ENCODE measurements around the gene FLYWCH1. TPM values are rescaled to one million over a fixed set of nuclear protein-coding genes. Genes with fewer than 3 reads are reported as not detected.
"Not testable (repeated sequence)": the region's sequence is repeated elsewhere in the genome, so short reads cannot be mapped to it uniquely, and the experiment has no call there.

FLYWCH1 gene
- total and polyA plus RNA-seq, 2 experiments from 2014 or later: 16.0 to 44.7 TPM

GRCh38 chr16:2926650-2926999 lies 14.9 kb downstream of the FLYWCH1 start:
- H3K9ac ChIP-seq: peak overlapping the region; percentile 62
- 0 out of 2 replicates have a peak overlapping the region, but pooled peaks have one; percentile 13 for H3K27ac ChIP-seq
- peak overlapping the region; percentile 78 for H2AFZ ChIP-seq
- H3K36me3 ChIP-seq (ENCODE audit: low read depth): peaks cover 3% of the 10 kb centered on the region; the same call in 1 of the 2 replicates
- H3K9me2 ChIP-seq (ENCODE audit: insufficient read depth): no peaks in the 10 kb centered on the region
- 60 to 66% methylated on average over 5 of the region's 5 CpGs for WGBS, 2 experiments (ENCODE audit: low coverage in 1 of 2, low lambda C conversion rate in 2 of 2, missing lambda C conversion rate in 2 of 2)
- H4K20me1 ChIP-seq (ENCODE audit: insufficient read depth): no peaks in the 10 kb centered on the region
- DNase-seq: no peak
- H3K9me3 ChIP-seq (ENCODE audit: low read depth): no peaks in the 10 kb centered on the region
- peak overlapping the region; percentile 81 for H3K4me2 ChIP-seq (ENCODE audit: unreplicated experiment)
- H3K4me3 ChIP-seq: peak overlapping the region; percentile 57
- H3K4me1 ChIP-seq (ENCODE audit: insufficient read depth): no peaks in the 10 kb centered on the region
- TF ChIP-seq EZH2phosphoT487 (IDR thresholded peaks at IDR 0.05; ENCODE audit: insufficient read depth, low read depth): no peak
- TF ChIP-seq EZH2 (IDR thresholded peaks at IDR 0.05; ENCODE audit: insufficient read depth, poor library complexity, severe bottlenecking): no peak
- peaks cover 7% of the 10 kb centered on the region; the same call in 1 of the 2 replicates for H3F3A ChIP-seq (ENCODE audit: insufficient read depth)
- in situ Hi-C loops (cut with MboI): no loop called here
- no peaks in the 10 kb centered on the region for H3K27me3 ChIP-seq (replicated peaks; ENCODE audit: insufficient read depth)
- H3K79me2 ChIP-seq (ENCODE audit: insufficient read depth): peaks cover 11% of the 10 kb centered on the region

- Histone ChIP-seq H3K4me3 (peak overlapping the region; percentile 57), H4K20me1 (ENCODE audit: insufficient read depth) (no peaks in the 10 kb centered on the region), H3K27ac (0 out of 2 replicates have a peak overlapping the region, but pooled peaks have one; percentile 13), H3K27me3 (replicated peaks; ENCODE audit: insufficient read depth) (no peaks in the 10 kb centered on the region), H3K9me3 (ENCODE audit: low read depth) (no peaks in the 10 kb centered on the region), H3K4me1 (ENCODE audit: insufficient read depth) (no peaks in the 10 kb centered on the region), H2AFZ (peak overlapping the region; percentile 78), H3K9me2 (ENCODE audit: insufficient read depth) (no peaks in the 10 kb centered on the region), H3K9ac (peak overlapping the region; percentile 62), H3F3A (ENCODE audit: insufficient read depth) (peaks cover 7% of the 10 kb centered on the region; the same call in 1 of the 2 replicates), H3K4me2 (ENCODE audit: unreplicated experiment) (peak overlapping the region; percentile 81), H3K79me2 (ENCODE audit: insufficient read depth) (peaks cover 8% of the 10 kb centered on the region), H3K36me3 (ENCODE audit: low read depth) (peaks cover 3% of the 10 kb centered on the region; the same call in 1 of the 2 replicates)
- WGBS, 2 experiments (ENCODE audit: low coverage in 1 of 2, low lambda C conversion rate in 2 of 2, missing lambda C conversion rate in 2 of 2): 11% methylated on average over 19 of the region's 19 CpGs
- TF ChIP-seq EZH2phosphoT487 (IDR thresholded peaks at IDR 0.05; ENCODE audit: insufficient read depth, low read depth) (no peak), EZH2 (IDR thresholded peaks at IDR 0.05; ENCODE audit: insufficient read depth, poor library complexity, severe bottlenecking) (no peak)
- peak; percentile 94 for DNase-seq
- in situ Hi-C loops (cut with MboI): no loop called here
Measured at GRCh38 chr16:2927010-2927646, 15.4 kb downstream of the FLYWCH1 start.

GRCh38 chr16:2928151-2928550 lies 16.4 kb downstream of the FLYWCH1 start:
- H4K20me1 ChIP-seq (ENCODE audit: insufficient read depth): not testable (repeated sequence)

GRCh38 chr16:2928796-2929195 lies 17.1 kb downstream of the FLYWCH1 start:
- H3K4me2 ChIP-seq (ENCODE audit: unreplicated experiment): no peak overlapping the region
- in situ Hi-C loops (cut with MboI): no loop called here
- TF ChIP-seq EZH2phosphoT487 (IDR thresholded peaks at IDR 0.05; ENCODE audit: insufficient read depth, low read depth) (no peak), EZH2 (IDR thresholded peaks at IDR 0.05; ENCODE audit: insufficient read depth, poor library complexity, severe bottlenecking) (no peak)
- H3F3A ChIP-seq (ENCODE audit: insufficient read depth): peaks cover 7% of the 10 kb centered on the region; the same call in 1 of the 2 replicates
- no peaks in the 10 kb centered on the region for H4K20me1 ChIP-seq (ENCODE audit: insufficient read depth)
- H3K27ac ChIP-seq: no peak overlapping the region
- H3K4me3 ChIP-seq: no peak overlapping the region
- no peaks in the 10 kb centered on the region for H3K9me3 ChIP-seq (ENCODE audit: low read depth)
- no peaks in the 10 kb centered on the region for H3K9me2 ChIP-seq (ENCODE audit: insufficient read depth)
- H3K36me3 ChIP-seq (ENCODE audit: low read depth): peaks cover 3% of the 10 kb centered on the region; the same call in 1 of the 2 replicates
- no peaks in the 10 kb centered on the region for H3K27me3 ChIP-seq (replicated peaks; ENCODE audit: insufficient read depth)
- 82 to 87% methylated on average over 11 of the region's 11 CpGs for WGBS, 2 experiments (ENCODE audit: low coverage in 1 of 2, low lambda C conversion rate in 2 of 2, missing lambda C conversion rate in 2 of 2)
- H3K9ac ChIP-seq: no peak overlapping the region
- H3K79me2 ChIP-seq (ENCODE audit: insufficient read depth): no peaks in the 10 kb centered on the region; the same call in 1 of the 2 replicates
- no peak overlapping the region for H2AFZ ChIP-seq
- H3K4me1 ChIP-seq (ENCODE audit: insufficient read depth): no peaks in the 10 kb centered on the region
- DNase-seq: no peak

More at GRCh38 chr16:2928151-2928550, 16.4 kb downstream of the FLYWCH1 start:
- H3K36me3 ChIP-seq (ENCODE audit: low read depth); H3K9ac ChIP-seq; H3K9me2 ChIP-seq (ENCODE audit: insufficient read depth); DNase-seq; H2AFZ ChIP-seq; in situ Hi-C loops (cut with MboI); H3K4me3 ChIP-seq; H3K4me2 ChIP-seq (ENCODE audit: unreplicated experiment); H3K27me3 ChIP-seq (replicated peaks; ENCODE audit: insufficient read depth); H3K4me1 ChIP-seq (ENCODE audit: insufficient read depth); H3F3A ChIP-seq (ENCODE audit: insufficient read depth); H3K9me3 ChIP-seq (ENCODE audit: low read depth); H3K79me2 ChIP-seq (ENCODE audit: insufficient read depth); H3K27ac ChIP-seq: not testable (repeated sequence)
- WGBS, 2 experiments (ENCODE audit: low coverage in 1 of 2, low lambda C conversion rate in 2 of 2, missing lambda C conversion rate in 2 of 2): 85 to 92% methylated on average over 4 of the region's 4 CpGs

Data from GM23248 (cell line).